Lung (tissue), 12 donors: ENCODE measurements around the gene STT3B. TPM values are rescaled to one million over a fixed set of nuclear protein-coding genes. Genes with fewer than 3 reads are reported as not detected.

Source experiments
- ATAC-seq: fragments of 200-7000 bp; cut with Tn5 transposase; one replicate; pipeline ENCODE4 v1.9.1; 2020; ENCODE audit warnings: moderate number of reproducible peaks; ENCODE audit not compliant: insufficient read depth, low FRiP score
- DNase-seq, 3 donors: peaks; one replicate each; pipeline ENCODE4 v3.0.0-alpha.2; 2013 to 2017
- H3K27ac ChIP-seq, 2 donors: one replicate each; pipeline ENCODE4 v1.5.1; 2013; ENCODE audit warnings: mild to moderate bottlenecking in 2 of 2, moderate library complexity in 2 of 2, control low read depth in 1 of 2, inconsistent platforms in 1 of 2, low read depth in 1 of 2, low read length in 1 of 2
- H3K27me3 ChIP-seq, 3 donors: one replicate each; pipeline ENCODE4 v1.5.1; 2013; ENCODE audit warnings: low read length in 2 of 3; ENCODE audit not compliant: control insufficient read depth in 3 of 3, insufficient read depth in 3 of 3
- H3K36me3 ChIP-seq, 4 donors: one replicate each; pipeline ENCODE4 v1.5.1; 2013; ENCODE audit warnings: low read length in 4 of 4, mild to moderate bottlenecking in 1 of 4, moderate library complexity in 1 of 4; ENCODE audit not compliant: control insufficient read depth in 4 of 4, insufficient read depth in 4 of 4
- H3K4me1 ChIP-seq, 5 donors: one replicate each; pipeline ENCODE4 v1.5.1; 2013; ENCODE audit warnings: low read length in 5 of 5, mild to moderate bottlenecking in 2 of 5, moderate library complexity in 1 of 5; ENCODE audit not compliant: control insufficient read depth in 5 of 5, insufficient read depth in 5 of 5
- H3K4me3 ChIP-seq: one replicate; pipeline ENCODE4 v1.5.1; 2013; ENCODE audit warnings: mild to moderate bottlenecking, control low read depth, moderate library complexity
- H3K9ac ChIP-seq, 2 donors: one replicate each; pipeline ENCODE4 v1.5.1; 2013; ENCODE audit warnings: low read length in 2 of 2, control low read depth in 1 of 2; ENCODE audit not compliant: insufficient read depth in 1 of 2
- H3K9me3 ChIP-seq, 4 donors: one replicate each; pipeline ENCODE4 v1.5.1; 2013; ENCODE audit warnings: low read length in 3 of 4, mild to moderate bottlenecking in 1 of 4, moderate library complexity in 1 of 4; ENCODE audit not compliant: control insufficient read depth in 4 of 4, insufficient read depth in 3 of 4
- WGBS, 2 donors: extraction: QIAGEN DNeasy Blood & Tissue Kit; methylation state at CpG; one replicate each; pipeline ENCODE4 v1.1.7; 2013; 5-methylcytosine and 5-hydroxymethylcytosine counted together
- polyA plus RNA-seq, 2 donors: library from polyadenylated mRNA; stranded (reverse); fragments of 200-250 nt; gene quantifications; one replicate each; pipeline ENCODE4 v1.2.1, GENCODE V29; 2013
- total RNA-seq, 2 donors: library from RNA; depleted of rRNA in 1 of 2; stranded (reverse); fragments of >200 nt in 1 of 2; gene quantifications; one replicate each; pipeline ENCODE4 v1.2.1, GENCODE V29; 2014 to 2021
- TF ChIP-seq, protein P1 (sequence below): IDR thresholded peaks from 2 replicates; pipeline ENCODE4 v1.5.1; 2012; ENCODE audit warnings: mild to moderate bottlenecking; ENCODE audit errors: control extremely low read depth, extremely low read depth
- donor health status: control.
- donor health status: control.
- donor health status: Bipolar disorder and iron deficiency.
- donor health status: healthy.
- donor health status: DM: yes; HTN: yes; CAD: no.

Gene STT3B
- total and polyA plus RNA-seq, 4 donors, result 39.3 to 217 (median 85.5) TPM

DNA sequence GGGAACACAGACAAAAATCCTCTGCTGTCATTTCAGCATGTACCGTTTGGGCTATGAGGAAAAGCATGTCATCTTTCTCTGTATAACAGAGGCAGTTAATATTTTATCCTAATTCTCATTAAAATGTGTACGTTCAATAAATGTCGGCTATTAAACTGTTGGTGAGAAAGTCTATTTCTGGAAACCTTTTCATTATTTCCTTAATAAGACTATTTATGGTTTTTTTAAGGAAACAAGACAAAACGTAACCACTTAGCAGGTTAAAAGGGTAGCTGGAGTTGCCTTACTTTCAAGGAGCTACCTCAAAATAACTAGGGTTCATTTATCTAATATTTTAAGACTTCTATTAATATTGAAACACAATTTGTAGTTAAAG is 1.8 kb upstream of the STT3B start:
- DNase-seq, result no peak
- no peaks in the 10 kb centered on the region for H3K27me3 ChIP-seq
- TF ChIP-seq, protein P1, sequence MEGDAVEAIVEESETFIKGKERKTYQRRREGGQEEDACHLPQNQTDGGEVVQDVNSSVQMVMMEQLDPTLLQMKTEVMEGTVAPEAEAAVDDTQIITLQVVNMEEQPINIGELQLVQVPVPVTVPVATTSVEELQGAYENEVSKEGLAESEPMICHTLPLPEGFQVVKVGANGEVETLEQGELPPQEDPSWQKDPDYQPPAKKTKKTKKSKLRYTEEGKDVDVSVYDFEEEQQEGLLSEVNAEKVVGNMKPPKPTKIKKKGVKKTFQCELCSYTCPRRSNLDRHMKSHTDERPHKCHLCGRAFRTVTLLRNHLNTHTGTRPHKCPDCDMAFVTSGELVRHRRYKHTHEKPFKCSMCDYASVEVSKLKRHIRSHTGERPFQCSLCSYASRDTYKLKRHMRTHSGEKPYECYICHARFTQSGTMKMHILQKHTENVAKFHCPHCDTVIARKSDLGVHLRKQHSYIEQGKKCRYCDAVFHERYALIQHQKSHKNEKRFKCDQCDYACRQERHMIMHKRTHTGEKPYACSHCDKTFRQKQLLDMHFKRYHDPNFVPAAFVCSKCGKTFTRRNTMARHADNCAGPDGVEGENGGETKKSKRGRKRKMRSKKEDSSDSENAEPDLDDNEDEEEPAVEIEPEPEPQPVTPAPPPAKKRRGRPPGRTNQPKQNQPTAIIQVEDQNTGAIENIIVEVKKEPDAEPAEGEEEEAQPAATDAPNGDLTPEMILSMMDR, result no peak
- H3K4me1 ChIP-seq, result peaks cover 0 to 26% (median 3%) of the 10 kb centered on the region in 5 donors
- no peak for ATAC-seq
- no peak overlapping the region for H3K27ac ChIP-seq
- H3K9ac ChIP-seq, result peak overlapping the region in 1 of 2 donors; percentile 78
- H3K9me3 ChIP-seq, result no peaks in the 10 kb centered on the region
- WGBS, 2 donors, result 20 to 29% methylated on average over 4 of the region's 4 CpGs
- no peak overlapping the region for H3K4me3 ChIP-seq
- no peaks in the 10 kb centered on the region for H3K36me3 ChIP-seq

DNA sequence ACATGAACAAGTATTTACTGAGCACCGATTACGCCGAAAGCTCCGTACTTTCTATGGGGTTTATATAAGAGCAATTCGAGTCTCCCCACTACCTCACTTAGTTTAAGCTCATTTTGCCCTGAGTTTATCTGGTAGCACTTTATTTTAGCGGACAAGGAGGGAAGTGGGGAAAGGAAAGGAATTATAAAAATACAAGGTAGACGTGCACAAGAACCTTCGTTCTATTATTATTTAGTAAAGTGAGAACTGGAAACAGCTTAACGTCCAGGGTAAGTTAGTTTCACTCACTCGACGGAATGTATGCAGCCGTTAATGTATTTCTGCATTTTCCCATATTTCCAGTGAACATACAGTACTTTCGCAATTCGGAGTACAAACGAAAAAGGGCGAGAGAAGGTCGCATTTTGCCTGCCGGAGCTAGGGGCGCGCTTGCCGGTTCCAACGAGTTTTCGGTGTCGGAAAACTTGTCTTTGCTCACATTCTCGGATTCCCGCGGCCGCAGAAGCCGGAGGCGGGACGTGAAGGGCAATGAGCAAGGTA is 1.2 kb upstream of the STT3B start:
- 0 to 1% methylated on average over 31 of the region's 31 CpGs for WGBS, 2 donors
- peaks cover 0 to 32% (median 3%) of the 10 kb centered on the region in 5 donors for H3K4me1 ChIP-seq
- no peak for ATAC-seq

DNA sequence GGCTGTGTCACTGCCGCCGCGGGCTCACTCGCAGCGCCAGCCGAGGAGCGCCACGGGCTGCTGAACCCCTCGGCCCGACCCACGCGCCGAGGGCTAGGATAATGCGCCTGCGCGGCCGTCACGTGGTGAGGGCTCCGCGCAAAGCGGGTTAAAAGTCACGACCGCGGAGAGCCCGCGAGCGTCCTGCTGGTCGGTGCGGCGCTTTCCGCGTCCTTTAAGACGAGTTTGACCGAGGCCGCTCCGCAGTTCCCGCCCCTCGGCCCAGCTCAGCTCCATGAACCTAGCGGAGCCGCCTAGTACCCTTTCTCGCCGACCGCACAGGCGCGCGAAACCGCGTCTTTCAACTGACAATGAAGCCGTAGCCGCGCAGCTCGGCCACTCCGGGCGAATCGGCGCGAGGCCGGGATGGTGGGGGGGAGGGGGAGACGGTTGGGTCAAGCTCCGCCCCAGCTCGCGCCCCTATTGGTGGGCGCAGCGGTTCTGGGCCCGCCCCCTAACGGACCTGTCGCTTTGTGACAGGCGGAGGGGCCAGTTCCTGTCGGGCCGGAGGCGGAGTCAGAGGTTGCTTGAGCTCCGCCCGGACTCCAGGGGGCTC is 636 bp upstream of the STT3B start:
- Histone ChIP-seq H3K9ac (peak overlapping the region; percentile 60 to 78), H3K27me3 (no peaks in the 10 kb centered on the region), H3K27ac (peak overlapping the region; percentile 97 to 99), H3K9me3 (no peaks in the 10 kb centered on the region), H3K4me3 (peak overlapping the region; percentile 68), H3K4me1 (peaks cover 0 to 38% (median 5%) of the 10 kb centered on the region in 5 donors), H3K36me3 (no peaks in the 10 kb centered on the region)
- WGBS, 2 donors, result 0 to 1% methylated on average over 72 to 73 of the region's 73 CpGs
- peak; percentile 95 for ATAC-seq
- TF ChIP-seq, protein P1, result no peak
- DNase-seq, result peak; percentile 99 to 100 (median 100)

More for the DNA sequence above, 1.2 kb upstream of the STT3B start:
- Histone ChIP-seq H3K27me3 (no peaks in the 10 kb centered on the region), H3K27ac (peak overlapping the region; percentile 89 to 99), H3K9me3 (no peaks in the 10 kb centered on the region), H3K9ac (peak overlapping the region; percentile 60 to 78), H3K4me3 (peak overlapping the region; percentile 68), H3K36me3 (no peaks in the 10 kb centered on the region)
- TF ChIP-seq, protein P1, result no peak
- DNase-seq, result no peak
